HepG2 (cell line): ENCODE results near the gene NSD2. TPM values are rescaled to one million over a fixed set of nuclear protein-coding genes. Genes with fewer than 3 reads are reported as not detected.

Source experiments
- ATAC-seq: fragments of 200-7000 bp; cut with Tn5 transposase; 3 replicates; pipeline ENCODE4 v1.9.1; 2020; ENCODE audit warnings: mild to moderate bottlenecking, moderate library complexity
- BruUV-seq: library from RNA; stranded (reverse); fragments of 400-500 nt; replicated peaks from 2 replicates; lab custom pipeline; 2021; lab: Mats Ljungman, UMichigan
- CTCF ChIA-PET: fragments of 300-600 bp; formaldehyde crosslinking; extraction: SDS; loops from one replicate; lab custom pipeline; 2021; ENCODE audit warnings: low total read pairs, inconsistent platforms, low intra/inter-chr PET ratio; lab: Yijun Ruan, JAX
- POLR2A ChIA-PET: fragments of 350-600 bp; sonication (Branson Sonifier 250); formaldehyde crosslinking; loops from one replicate; lab custom pipeline; 2020; ENCODE audit warnings: antibody characterized with exemption, inconsistent platforms; lab: Yijun Ruan, JAX
- DNase-seq: peaks from one replicate; pipeline ENCODE4 v3.0.0-alpha.2; 2015; ENCODE audit warnings: low spot score
- FAIRE-seq: peaks from 3 replicates; lab custom pipeline; 2011; peaks lifted over from hg19 to GRCh38; lab: Jason Lieb, UNC
- H2AFZ ChIP-seq: one replicate; pipeline ENCODE4 v1.6.1; 2011; ENCODE audit warnings: low read length, inconsistent platforms
- H3K27ac ChIP-seq: fragments of 300-600 bp; 3 replicates; pipeline ENCODE4 v1.8.0; 2011; ENCODE audit warnings: mixed run types, mild to moderate bottlenecking, mixed read lengths, low read length, inconsistent platforms; ENCODE audit not compliant: insufficient read depth; ENCODE audit errors: extremely low read length
- H3K27me3 ChIP-seq, 2 experiments: fragments of 200-600 bp in 1 of 2; 2 replicates in 1 of 2; 3 replicates in 1 of 2; pipeline versions ENCODE4 v1.6.0 to v1.8.0; 2011; ENCODE audit warnings: low read length in 2 of 2, mild to moderate bottlenecking in 2 of 2, moderate library complexity in 2 of 2, inconsistent platforms in 1 of 2; ENCODE audit not compliant: insufficient read depth in 2 of 2, control insufficient read depth in 1 of 2
- H3K36me3 ChIP-seq, 2 experiments: fragments of 200-600 bp in 1 of 2; replicated peaks in 1 of 2; 2 replicates in 1 of 2; 3 replicates in 1 of 2; pipeline versions ENCODE4 v1.5.1 to v1.8.0; 2011; ENCODE audit warnings: low read length in 2 of 2, inconsistent platforms in 1 of 2; ENCODE audit not compliant: insufficient read depth in 2 of 2, control insufficient read depth in 1 of 2
- H3K4me1 ChIP-seq: 2 replicates; pipeline ENCODE4 v1.5.1; 2012; ENCODE audit warnings: low read length, inconsistent platforms; ENCODE audit not compliant: insufficient read depth
- H3K4me2 ChIP-seq: 2 replicates; pipeline ENCODE4 v1.6.0; 2011; ENCODE audit warnings: low read depth, low read length, inconsistent platforms
- H3K4me3 ChIP-seq, 3 experiments: fragments of 200-600 bp in 1 of 3; sonication (generic), shearing (Covaris generic) in 1 of 3; replicated peaks in 1 of 3; 2 replicates each; pipeline ENCODE4 v1.5.1; 2011 to 2016; ENCODE audit warnings: low read length in 3 of 3, inconsistent platforms in 2 of 3, low read depth in 2 of 3, mild to moderate bottlenecking in 2 of 3, control low read depth in 1 of 3, mixed read lengths in 1 of 3; ENCODE audit not compliant: insufficient read depth in 1 of 3
- H3K79me2 ChIP-seq: one replicate; pipeline ENCODE4 v1.6.1; 2011; ENCODE audit warnings: low read length, inconsistent platforms; ENCODE audit not compliant: insufficient read depth
- H3K9ac ChIP-seq: 2 replicates; pipeline ENCODE4 v1.6.0; 2011; ENCODE audit warnings: mild to moderate bottlenecking, low read depth, low read length, inconsistent platforms; ENCODE audit not compliant: insufficient read depth
- H3K9me3 ChIP-seq: 2 replicates; pipeline ENCODE4 v1.5.1; 2012; ENCODE audit warnings: mild to moderate bottlenecking, low read length
- H4K20me1 ChIP-seq: 2 replicates; pipeline ENCODE4 v1.6.0; 2011; ENCODE audit warnings: inconsistent platforms, mild to moderate bottlenecking, low read length, moderate library complexity; ENCODE audit not compliant: insufficient read depth
- BRCA1 ChIP-seq: sonication (generic); formaldehyde crosslinking; IDR thresholded peaks from 2 replicates; pipeline ENCODE4 v1.4.0; 2020; ENCODE audit warnings: missing genetic modification reagents
- MBD4 ChIP-seq: IDR thresholded peaks from 2 replicates; pipeline ENCODE4 v1.6.1; 2012; ENCODE audit warnings: low read length, inconsistent platforms, borderline replicate concordance
- SALL1 ChIP-seq: sonication (generic); formaldehyde crosslinking; IDR thresholded peaks from 2 replicates; pipeline ENCODE4 v1.8.0; 2022; ENCODE audit warnings: mild to moderate bottlenecking, missing genetic modification reagents
- TBX3 ChIP-seq: fragments of 450-650 bp; IDR thresholded peaks from 2 replicates; pipeline ENCODE4 v1.6.1; 2017; ENCODE audit warnings: antibody characterized with exemption, mild to moderate bottlenecking, inconsistent platforms, borderline replicate concordance
- ZNF121 ChIP-seq: sonication (generic); formaldehyde crosslinking; IDR thresholded peaks from 2 replicates; pipeline ENCODE4 v1.5.0; 2020; ENCODE audit warnings: mild to moderate bottlenecking, missing genetic modification reagents
- ZNF468 ChIP-seq: sonication (generic); formaldehyde crosslinking; IDR thresholded peaks from 2 replicates; pipeline ENCODE4 v1.8.0; 2022; ENCODE audit warnings: mild to moderate bottlenecking, moderate library complexity, missing genetic modification reagents
- ZNF496 ChIP-seq: sonication (generic); formaldehyde crosslinking; IDR thresholded peaks from 2 replicates; pipeline ENCODE4 v1.8.1; 2023; ENCODE audit warnings: mild to moderate bottlenecking, moderate library complexity, missing genetic modification reagents; ENCODE audit not compliant: insufficient replicate concordance
- ZNF652 ChIP-seq: IDR thresholded peaks from 2 replicates; pipeline ENCODE4 v1.6.1; 2016; ENCODE audit warnings: low read depth, borderline replicate concordance
- ZNF768 ChIP-seq: sonication (generic); formaldehyde crosslinking; IDR thresholded peaks from 2 replicates; pipeline ENCODE4 v1.4.0; 2020; ENCODE audit warnings: missing genetic modification reagents
- WGBS: methylation state at CpG from one replicate; pipeline ENCODE4 v1.1.6; 2017; ENCODE audit warnings: low lambda C conversion rate; 5-methylcytosine and 5-hydroxymethylcytosine counted together
- in situ Hi-C: cut with HindIII; loops from 2 replicates; pipeline ENCODE4 v1.10.0; 2017; ENCODE audit warnings: low pct_unique_long_range_greater_than_20kb; ENCODE audit not compliant: extremely low pct_ligation_motif_present
- intact Hi-C: fragments of 100-400 bp; cut with micrococcal nuclease; formaldehyde crosslinking; loops from one replicate; pipeline ENCODE4 v1.10.0; 2022; ENCODE audit not compliant: unreplicated experiment
- polyA plus RNA-seq, 8 experiments: library from polyadenylated mRNA; depleted of rRNA in 3 of 8; stranded (reverse) in 7 of 8; unstranded in 1 of 8; fragments of >200 nt; fragmentation: Illumina TruSeq in 4 of 8; extraction: Trizol in 4 of 8; gene quantifications; 2 replicates each; pipeline versions ENCODE4 v1.2.1 to v1.2.3, GENCODE V29; 2011 to 2016; ENCODE audit warnings: low read depth in 4 of 8, missing spikeins in 1 of 8, mixed read lengths in 1 of 8; ENCODE audit not compliant: insufficient read depth in 1 of 8
- total RNA-seq, 5 experiments: library from RNA; depleted of rRNA; stranded (reverse); fragments of >200 nt; fragmentation: Illumina TruSeq; extraction: Trizol; gene quantifications; 2 replicates each; pipeline ENCODE4 v1.2.3, GENCODE V29; 2016; ENCODE audit warnings: low read depth in 1 of 5
- TF ChIP-seq, protein P1 (sequence below): sonication (generic); formaldehyde crosslinking; IDR thresholded peaks from 2 replicates; pipeline ENCODE4 v1.4.0; 2020; ENCODE audit warnings: low read depth, mild to moderate bottlenecking, missing genetic modification reagents
- TF ChIP-seq, protein P2 (sequence below): IDR thresholded peaks from 2 replicates; pipeline ENCODE4 v1.6.1; 2016; ENCODE audit warnings: control low read depth
- TF ChIP-seq, protein P3 (sequence below): IDR thresholded peaks from 2 replicates; pipeline ENCODE4 v1.6.1; 2016; ENCODE audit warnings: missing genetic modification reagents, missing compliant biosample characterization
- TF ChIP-seq, protein P4 (sequence below): sonication (generic); formaldehyde crosslinking; IDR thresholded peaks from 2 replicates; pipeline ENCODE4 v1.4.0; 2020; ENCODE audit warnings: mild to moderate bottlenecking, missing genetic modification reagents, borderline replicate concordance

The NSD2 gene
- total and polyA plus RNA-seq, 2 of the 13 experiments (the other 11 are each of a cell fraction or from before 2014, with no cell fraction given), result 22.0 to 65.9 TPM

DNA sequence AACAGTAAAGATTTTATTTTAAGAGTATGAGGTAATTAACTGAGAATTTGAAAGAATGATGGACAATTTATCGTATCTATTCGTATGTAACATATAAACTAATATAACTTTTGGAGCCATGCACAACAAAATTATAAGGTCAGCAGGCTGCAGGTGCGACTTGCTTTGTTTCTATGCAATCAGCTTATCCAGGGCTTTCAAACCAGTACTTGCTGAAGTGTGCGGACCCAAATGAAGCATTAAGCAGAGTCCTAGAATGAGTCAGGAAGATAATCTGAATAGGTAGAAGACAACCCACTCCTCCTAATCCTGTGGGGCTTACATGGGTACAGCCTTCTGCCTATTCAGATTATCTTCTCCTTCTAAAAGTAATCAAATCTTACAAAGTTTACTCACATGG is 2.1 kb downstream of the NSD2 start:
- 82% methylated on average over 4 of the region's 4 CpGs for WGBS
- Histone ChIP-seq H3K4me3 (peak overlapping the region; percentile 4 to 94 (median 92); a peak in 3 of 6 replicates), H3K4me1 (peaks cover 72% of the 10 kb centered on the region), H3K79me2 (peaks cover 60% of the 10 kb centered on the region), H3K27me3 (no peaks in the 10 kb centered on the region), H3K9ac (peak overlapping the region; percentile 92), H4K20me1 (peaks cover 18% of the 10 kb centered on the region), H3K36me3 (no peaks in the 10 kb centered on the region), H2AFZ (no peak overlapping the region), H3K4me2 (peak overlapping the region; percentile 67), H3K9me3 (no peaks in the 10 kb centered on the region), H3K27ac (peak overlapping the region; percentile 80)
- in situ Hi-C loops, result no loop called here
- BruUV-seq, result no TSS peak
- TF ChIP-seq ZNF652 (CRISPR knock-in tag) (no peak), ZNF768 (CRISPR knock-in tag) (no peak), ZNF468 (CRISPR knock-in tag) (no peak)
- TF ChIP-seq, protein P1, sequence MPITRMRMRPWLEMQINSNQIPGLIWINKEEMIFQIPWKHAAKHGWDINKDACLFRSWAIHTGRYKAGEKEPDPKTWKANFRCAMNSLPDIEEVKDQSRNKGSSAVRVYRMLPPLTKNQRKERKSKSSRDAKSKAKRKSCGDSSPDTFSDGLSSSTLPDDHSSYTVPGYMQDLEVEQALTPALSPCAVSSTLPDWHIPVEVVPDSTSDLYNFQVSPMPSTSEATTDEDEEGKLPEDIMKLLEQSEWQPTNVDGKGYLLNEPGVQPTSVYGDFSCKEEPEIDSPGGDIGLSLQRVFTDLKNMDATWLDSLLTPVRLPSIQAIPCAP (CRISPR knock-in tag), result no peak
- TF ChIP-seq, protein P2, sequence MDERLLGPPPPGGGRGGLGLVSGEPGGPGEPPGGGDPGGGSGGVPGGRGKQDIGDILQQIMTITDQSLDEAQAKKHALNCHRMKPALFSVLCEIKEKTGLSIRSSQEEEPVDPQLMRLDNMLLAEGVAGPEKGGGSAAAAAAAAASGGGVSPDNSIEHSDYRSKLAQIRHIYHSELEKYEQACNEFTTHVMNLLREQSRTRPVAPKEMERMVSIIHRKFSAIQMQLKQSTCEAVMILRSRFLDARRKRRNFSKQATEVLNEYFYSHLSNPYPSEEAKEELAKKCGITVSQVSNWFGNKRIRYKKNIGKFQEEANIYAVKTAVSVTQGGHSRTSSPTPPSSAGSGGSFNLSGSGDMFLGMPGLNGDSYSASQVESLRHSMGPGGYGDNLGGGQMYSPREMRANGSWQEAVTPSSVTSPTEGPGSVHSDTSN (CRISPR knock-in tag), result no peak
- ATAC-seq (no peak), FAIRE-seq (no peak), DNase-seq (no peak)
- intact Hi-C loops, result loop anchor here (2.0 kb wide), 1 partner anchor 14 kb away; no protein-coding TSS in a partner anchor
- POLR2A ChIA-PET, result interaction anchor here (1.3 to 2.0 kb wide), 3 partner anchors 9 to 29 kb away, joined by 3 to 6 read pairs (median 4); no protein-coding TSS in a partner anchor
- CTCF ChIA-PET, result no interaction called here

DNA sequence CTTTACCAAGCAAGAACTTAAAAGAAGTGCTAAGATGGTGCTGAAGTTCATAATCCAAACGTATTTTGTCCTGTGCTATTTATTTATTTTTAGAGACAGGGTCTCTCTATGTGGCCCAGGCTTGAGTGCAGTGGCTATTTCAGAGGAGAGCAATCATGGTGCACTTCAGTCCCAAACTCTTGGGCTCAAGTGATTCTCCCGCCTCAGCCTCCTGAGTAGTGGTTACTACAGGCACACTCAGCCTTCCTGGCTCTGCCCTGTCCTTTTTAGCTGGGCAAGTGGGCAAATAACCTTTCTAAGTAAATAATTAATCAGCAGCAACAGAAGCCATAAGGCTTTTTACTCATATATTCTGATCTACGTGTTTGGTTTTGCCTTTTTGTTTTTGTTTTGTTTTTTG is 2.6 kb downstream of the NSD2 start:
- in situ Hi-C loops, result no loop called here
- 41% methylated on average over 3 of the region's 3 CpGs for WGBS
- H3K36me3 ChIP-seq, result no peaks in the 10 kb centered on the region
- H4K20me1 ChIP-seq, result peaks cover 23% of the 10 kb centered on the region
- intact Hi-C loops, result loop anchor here (2.0 kb wide), 1 partner anchor 13 kb away; no protein-coding TSS in a partner anchor
- peak overlapping the region in 2 of 3 experiments; percentile 92 to 94; a peak in 2 of 6 replicates for H3K4me3 ChIP-seq
- ChIA-PET CTCF (no interaction called here), POLR2A (interaction anchor here (1.3 to 2.0 kb wide), 3 partner anchors 10 to 28 kb away, joined by 3 to 6 read pairs (median 4); no protein-coding TSS in a partner anchor)
- TF ChIP-seq ZNF121 (CRISPR knock-in tag) (0 out of 2 replicates have a peak, but pooled peaks have one; percentile 1), MBD4 (no peak), SALL1 (CRISPR knock-in tag) (no peak), ZNF496 (no peak), TBX3 (no peak), BRCA1 (CRISPR knock-in tag) (no peak)
- TF ChIP-seq, protein P3, sequence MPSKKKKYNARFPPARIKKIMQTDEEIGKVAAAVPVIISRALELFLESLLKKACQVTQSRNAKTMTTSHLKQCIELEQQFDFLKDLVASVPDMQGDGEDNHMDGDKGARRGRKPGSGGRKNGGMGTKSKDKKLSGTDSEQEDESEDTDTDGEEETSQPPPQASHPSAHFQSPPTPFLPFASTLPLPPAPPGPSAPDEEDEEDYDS (CRISPR knock-in tag), result peak; percentile 37; the same call in 1 of the 2 replicates
- TF ChIP-seq, protein P4, sequence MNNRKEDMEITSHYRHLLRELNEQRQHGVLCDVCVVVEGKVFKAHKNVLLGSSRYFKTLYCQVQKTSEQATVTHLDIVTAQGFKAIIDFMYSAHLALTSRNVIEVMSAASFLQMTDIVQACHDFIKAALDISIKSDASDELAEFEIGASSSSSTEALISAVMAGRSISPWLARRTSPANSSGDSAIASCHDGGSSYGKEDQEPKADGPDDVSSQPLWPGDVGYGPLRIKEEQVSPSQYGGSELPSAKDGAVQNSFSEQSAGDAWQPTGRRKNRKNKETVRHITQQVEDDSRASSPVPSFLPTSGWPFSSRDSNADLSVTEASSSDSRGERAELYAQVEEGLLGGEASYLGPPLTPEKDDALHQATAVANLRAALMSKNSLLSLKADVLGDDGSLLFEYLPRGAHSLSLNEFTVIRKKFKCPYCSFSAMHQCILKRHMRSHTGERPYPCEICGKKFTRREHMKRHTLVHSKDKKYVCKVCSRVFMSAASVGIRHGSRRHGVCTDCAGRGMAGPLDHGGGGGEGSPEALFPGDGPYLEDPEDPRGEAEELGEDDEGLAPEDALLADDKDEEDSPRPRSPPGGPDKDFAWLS (CRISPR knock-in tag), result no peak
- peaks cover 65% of the 10 kb centered on the region for H3K79me2 ChIP-seq
- no peaks in the 10 kb centered on the region for H3K9me3 ChIP-seq
- H2AFZ ChIP-seq, result no peak overlapping the region
- peaks cover 72% of the 10 kb centered on the region for H3K4me1 ChIP-seq
- ATAC-seq, result no peak
- BruUV-seq, result no TSS peak
- peak overlapping the region; percentile 67 for H3K4me2 ChIP-seq
- H3K9ac ChIP-seq, result peak overlapping the region; percentile 13; the same call in 1 of the 2 replicates
- peak overlapping the region; percentile 16 for H3K27ac ChIP-seq
- H3K27me3 ChIP-seq, result no peaks in the 10 kb centered on the region
- DNase-seq, result no peak
- no peak for FAIRE-seq
